Fibroblast of lung (primary cell): ENCODE results near the gene B3GNT2. TPM values are rescaled to one million over a fixed set of nuclear protein-coding genes. Genes with fewer than 3 reads are reported as not detected.

Experiments
- DNase-seq, 2 donors: peaks; one replicate each; pipeline versions ENCODE4 v3.0.0 to v3.0.0-alpha.2; 2010; ENCODE audit warnings: low read depth in 2 of 2
- H2AFZ ChIP-seq: 2 replicates; pipeline ENCODE4 v1.5.1; 2012; ENCODE audit warnings: low read length, control low read depth, inconsistent platforms
- H3K27ac ChIP-seq: 2 replicates; pipeline ENCODE4 v1.5.1; 2011; ENCODE audit warnings: low read length, control low read depth; ENCODE audit not compliant: insufficient read depth
- H3K27me3 ChIP-seq: 2 replicates; pipeline ENCODE4 v1.5.1; 2011; ENCODE audit warnings: mild to moderate bottlenecking, low read length; ENCODE audit not compliant: control insufficient read depth, insufficient read depth
- H3K36me3 ChIP-seq: 2 replicates; pipeline ENCODE4 v1.5.1; 2011; ENCODE audit warnings: low read length; ENCODE audit not compliant: control insufficient read depth, insufficient read depth
- H3K4me1 ChIP-seq: 2 replicates; pipeline ENCODE4 v1.5.1; 2011; ENCODE audit warnings: low read length; ENCODE audit not compliant: control insufficient read depth, insufficient read depth; ENCODE audit errors: extremely low read depth
- H3K4me2 ChIP-seq: 2 replicates; pipeline ENCODE4 v1.5.1; 2011; ENCODE audit warnings: low read length, control low read depth; ENCODE audit not compliant: insufficient read depth; ENCODE audit errors: extremely low read depth
- H3K4me3 ChIP-seq, 4 experiments: fragments of 200-600 bp in 1 of 4; sonication (generic) in 1 of 4; replicated peaks in 1 of 4; 2 replicates each; pipeline ENCODE4 v1.5.1; 2011 to 2016; ENCODE audit warnings: low read length in 4 of 4, low read depth in 3 of 4, mild to moderate bottlenecking in 3 of 4, control low read depth in 2 of 4, inconsistent platforms in 1 of 4, mixed read lengths in 1 of 4; ENCODE audit not compliant: insufficient read depth in 1 of 4; ENCODE audit errors: control extremely low read depth in 1 of 4
- H3K79me2 ChIP-seq: 2 replicates; pipeline ENCODE4 v1.5.1; 2012; ENCODE audit warnings: mild to moderate bottlenecking, low read length, inconsistent platforms; ENCODE audit not compliant: control insufficient read depth, insufficient read depth
- H3K9ac ChIP-seq: 2 replicates; pipeline ENCODE4 v1.5.1; 2011; ENCODE audit warnings: mild to moderate bottlenecking, low read length, control low read depth; ENCODE audit not compliant: insufficient read depth
- H3K9me3 ChIP-seq: 2 replicates; pipeline ENCODE4 v1.5.1; 2012; ENCODE audit warnings: low read depth, low read length; ENCODE audit not compliant: control insufficient read depth, insufficient read depth
- H4K20me1 ChIP-seq: 2 replicates; pipeline ENCODE4 v1.5.1; 2011; ENCODE audit warnings: low read length; ENCODE audit not compliant: control insufficient read depth, insufficient read depth; ENCODE audit errors: extremely low read depth
- EZH2 ChIP-seq: IDR thresholded peaks from 2 replicates; pipeline ENCODE4 v1.5.1; 2012; ENCODE audit warnings: low read length, control low read depth, mild to moderate bottlenecking; ENCODE audit errors: missing control alignments
- polyA plus RNA-seq, 2 donors: library from polyadenylated mRNA; depleted of rRNA in 1 of 2; stranded (reverse) in 1 of 2; unstranded in 1 of 2; fragments of >200 nt; gene quantifications; 2 replicates each; pipeline ENCODE4 v1.2.1, GENCODE V29; 2011 to 2012; ENCODE audit warnings: missing spikeins in 1 of 2
- total RNA-seq: library from RNA; depleted of rRNA; stranded (reverse); fragments of >200 nt; gene quantifications from 2 replicates; pipeline ENCODE4 v1.2.1, GENCODE V29; 2014
- TF ChIP-seq, protein P1 (sequence below), 2 donors: IDR thresholded peaks in 1 of 2; conservative IDR thresholded peaks in 1 of 2; 1 replicate in 1 of 2; 2 replicates in 1 of 2; pipeline ENCODE4 v1.5.1; 2011 to 2012; ENCODE audit warnings: low read length in 2 of 2, control low read depth in 1 of 2, inconsistent platforms in 1 of 2, low read depth in 1 of 2, mild to moderate bottlenecking in 1 of 2

Gene B3GNT2
- total and polyA plus RNA-seq, 2 donors (not counting 1 experiment from before 2014, with no cell fraction given) = 13.0 to 13.4 TPM

DNA sequence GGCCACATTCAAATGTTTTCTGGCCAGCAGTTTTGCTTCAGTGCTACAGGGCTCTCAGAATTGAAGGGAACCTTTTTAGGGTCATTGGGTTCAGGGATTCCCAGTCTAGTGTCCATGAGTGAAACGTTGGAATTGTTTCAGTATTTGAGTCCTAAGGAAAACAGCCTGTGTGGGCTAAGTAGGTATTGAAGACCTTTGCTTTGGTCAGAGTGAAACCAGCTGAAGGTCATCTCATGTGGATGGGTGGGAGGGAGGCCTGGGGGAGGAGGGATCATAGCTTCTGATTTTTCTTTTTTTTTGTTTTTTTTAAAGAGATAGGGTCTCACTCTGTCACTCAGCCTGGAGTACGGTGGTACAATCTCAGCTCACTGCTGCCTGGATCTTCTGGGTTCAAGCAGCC is 20.2 kb downstream of the B3GNT2 start:
- Histone ChIP-seq H3K4me3 (no peak overlapping the region), H3K27me3 (no peaks in the 10 kb centered on the region), H3K79me2 (peaks cover 8% of the 10 kb centered on the region), H3K9me3 (no peaks in the 10 kb centered on the region), H3K9ac (no peak overlapping the region), H4K20me1 (no peaks in the 10 kb centered on the region), H3K36me3 (no peaks in the 10 kb centered on the region), H3K27ac (no peak overlapping the region), H2AFZ (no peak overlapping the region), H3K4me1 (peaks cover 11% of the 10 kb centered on the region), H3K4me2 (no peak overlapping the region)
- TF ChIP-seq, protein P1, sequence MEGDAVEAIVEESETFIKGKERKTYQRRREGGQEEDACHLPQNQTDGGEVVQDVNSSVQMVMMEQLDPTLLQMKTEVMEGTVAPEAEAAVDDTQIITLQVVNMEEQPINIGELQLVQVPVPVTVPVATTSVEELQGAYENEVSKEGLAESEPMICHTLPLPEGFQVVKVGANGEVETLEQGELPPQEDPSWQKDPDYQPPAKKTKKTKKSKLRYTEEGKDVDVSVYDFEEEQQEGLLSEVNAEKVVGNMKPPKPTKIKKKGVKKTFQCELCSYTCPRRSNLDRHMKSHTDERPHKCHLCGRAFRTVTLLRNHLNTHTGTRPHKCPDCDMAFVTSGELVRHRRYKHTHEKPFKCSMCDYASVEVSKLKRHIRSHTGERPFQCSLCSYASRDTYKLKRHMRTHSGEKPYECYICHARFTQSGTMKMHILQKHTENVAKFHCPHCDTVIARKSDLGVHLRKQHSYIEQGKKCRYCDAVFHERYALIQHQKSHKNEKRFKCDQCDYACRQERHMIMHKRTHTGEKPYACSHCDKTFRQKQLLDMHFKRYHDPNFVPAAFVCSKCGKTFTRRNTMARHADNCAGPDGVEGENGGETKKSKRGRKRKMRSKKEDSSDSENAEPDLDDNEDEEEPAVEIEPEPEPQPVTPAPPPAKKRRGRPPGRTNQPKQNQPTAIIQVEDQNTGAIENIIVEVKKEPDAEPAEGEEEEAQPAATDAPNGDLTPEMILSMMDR (conservative IDR thresholded peaks at IDR 0.05 in 1 of 2, IDR thresholded peaks at IDR 0.05 in 1 of 2; ENCODE audit: low read depth in 1 of 2, low read length in 2 of 2) = no peak
- no peak for TF ChIP-seq EZH2
- DNase-seq = no peak

DNA sequence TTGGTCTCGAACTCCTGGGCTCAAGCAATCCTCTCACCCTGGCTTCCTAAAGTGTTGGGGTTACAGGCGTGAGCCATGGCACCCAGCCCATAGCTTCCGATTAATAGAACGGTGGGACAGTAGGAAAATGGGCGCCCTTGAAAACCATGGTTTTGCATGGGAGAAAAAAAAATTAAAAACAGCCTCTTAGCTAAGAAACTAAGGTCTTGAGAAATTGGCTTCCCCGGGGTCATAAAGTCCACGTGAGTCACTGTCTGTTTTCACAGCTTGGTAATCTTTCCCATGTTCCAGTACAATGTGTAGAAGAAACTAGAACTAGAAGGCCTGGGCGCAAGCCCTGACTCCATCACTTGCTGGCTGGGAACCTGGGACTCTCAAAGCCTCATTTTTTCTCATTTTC is 20.7 kb downstream of the B3GNT2 start:
- DNase-seq = peak; percentile 84 to 90
- no peak overlapping the region for H3K4me2 ChIP-seq
- no peak overlapping the region for H3K4me3 ChIP-seq
- no peaks in the 10 kb centered on the region for H3K36me3 ChIP-seq
- H3K9ac ChIP-seq = no peak overlapping the region
- H3K27ac ChIP-seq = no peak overlapping the region
- no peaks in the 10 kb centered on the region for H3K27me3 ChIP-seq
- H2AFZ ChIP-seq = no peak overlapping the region
- peaks cover 8% of the 10 kb centered on the region for H3K79me2 ChIP-seq
- no peaks in the 10 kb centered on the region for H4K20me1 ChIP-seq
- no peaks in the 10 kb centered on the region for H3K9me3 ChIP-seq
- TF ChIP-seq, protein P1 (conservative IDR thresholded peaks at IDR 0.05 in 1 of 2, IDR thresholded peaks at IDR 0.05 in 1 of 2; ENCODE audit: low read depth in 1 of 2, low read length in 2 of 2) = no peak
- TF ChIP-seq EZH2 = no peak
- peaks cover 11% of the 10 kb centered on the region for H3K4me1 ChIP-seq

DNA sequence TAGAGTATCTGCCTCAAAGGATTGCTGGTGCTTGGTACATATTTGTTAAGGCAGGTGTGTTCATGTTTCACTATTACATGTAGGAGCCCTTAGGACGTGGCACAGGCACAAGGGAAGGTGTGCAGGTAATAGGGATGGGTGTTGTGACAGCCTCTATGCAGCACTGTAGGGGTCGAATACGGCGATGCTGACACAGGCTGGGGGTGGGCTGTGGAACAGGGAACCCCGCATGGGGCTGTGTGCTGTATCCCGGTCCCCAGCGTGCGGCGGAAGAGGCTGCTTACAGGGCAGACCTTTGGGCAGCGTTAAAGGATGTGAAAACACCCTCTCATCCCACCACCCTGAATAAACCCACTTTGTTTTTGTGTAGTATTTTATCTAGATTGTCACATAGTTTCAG is 21.5 kb downstream of the B3GNT2 start:
- DNase-seq = no peak
- no peaks in the 10 kb centered on the region for H3K27me3 ChIP-seq
- H3K9me3 ChIP-seq = no peaks in the 10 kb centered on the region
- H3K9ac ChIP-seq = no peak overlapping the region
- peaks cover 11% of the 10 kb centered on the region for H3K4me1 ChIP-seq
- H3K4me2 ChIP-seq = no peak overlapping the region
- TF ChIP-seq EZH2 = no peak
- TF ChIP-seq, protein P1 (conservative IDR thresholded peaks at IDR 0.05 in 1 of 2, IDR thresholded peaks at IDR 0.05 in 1 of 2; ENCODE audit: low read depth in 1 of 2, low read length in 2 of 2) = no peak
- peaks cover 1% of the 10 kb centered on the region for H3K36me3 ChIP-seq
- H2AFZ ChIP-seq = no peak overlapping the region
- no peak overlapping the region for H3K27ac ChIP-seq
- H4K20me1 ChIP-seq = no peaks in the 10 kb centered on the region
- H3K79me2 ChIP-seq = peaks cover 8% of the 10 kb centered on the region
- no peak overlapping the region for H3K4me3 ChIP-seq
